Measurements from ENCODE around the gene IYD.

DNA sequence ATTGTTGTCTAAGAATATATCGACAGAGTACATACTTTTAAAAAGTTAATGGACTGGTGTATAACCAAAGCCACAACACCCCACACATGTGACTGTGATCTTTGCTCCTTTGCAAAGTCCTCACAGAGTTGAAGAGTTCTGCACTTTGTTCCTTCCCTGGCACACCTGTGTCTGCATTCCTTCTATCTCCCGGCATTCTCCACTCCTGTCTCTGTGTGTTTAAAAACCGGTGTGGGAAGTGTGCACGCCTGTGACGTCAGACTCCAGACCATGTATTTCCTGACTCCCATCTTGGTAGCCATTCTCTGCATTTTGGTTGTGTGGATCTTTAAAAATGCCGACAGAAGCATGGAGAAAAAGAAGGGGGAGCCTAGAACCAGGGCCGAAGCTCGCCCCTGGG lies at the start of gene IYD:
- TF ChIP-seq, protein P1, sequence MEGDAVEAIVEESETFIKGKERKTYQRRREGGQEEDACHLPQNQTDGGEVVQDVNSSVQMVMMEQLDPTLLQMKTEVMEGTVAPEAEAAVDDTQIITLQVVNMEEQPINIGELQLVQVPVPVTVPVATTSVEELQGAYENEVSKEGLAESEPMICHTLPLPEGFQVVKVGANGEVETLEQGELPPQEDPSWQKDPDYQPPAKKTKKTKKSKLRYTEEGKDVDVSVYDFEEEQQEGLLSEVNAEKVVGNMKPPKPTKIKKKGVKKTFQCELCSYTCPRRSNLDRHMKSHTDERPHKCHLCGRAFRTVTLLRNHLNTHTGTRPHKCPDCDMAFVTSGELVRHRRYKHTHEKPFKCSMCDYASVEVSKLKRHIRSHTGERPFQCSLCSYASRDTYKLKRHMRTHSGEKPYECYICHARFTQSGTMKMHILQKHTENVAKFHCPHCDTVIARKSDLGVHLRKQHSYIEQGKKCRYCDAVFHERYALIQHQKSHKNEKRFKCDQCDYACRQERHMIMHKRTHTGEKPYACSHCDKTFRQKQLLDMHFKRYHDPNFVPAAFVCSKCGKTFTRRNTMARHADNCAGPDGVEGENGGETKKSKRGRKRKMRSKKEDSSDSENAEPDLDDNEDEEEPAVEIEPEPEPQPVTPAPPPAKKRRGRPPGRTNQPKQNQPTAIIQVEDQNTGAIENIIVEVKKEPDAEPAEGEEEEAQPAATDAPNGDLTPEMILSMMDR (IDR thresholded peaks at IDR 0.05; ENCODE audit: borderline replicate concordance, extremely low read depth, low read length, poor library complexity, severe bottlenecking) = no peak
- TF ChIP-seq EZH2 (IDR thresholded peaks at IDR 0.05; ENCODE audit: borderline replicate concordance, low read depth, low read length, severe bottlenecking) = no peak

All from DND-41 (cell line).